GM21723 (cell line): Measurements from ENCODE around the gene GPC5.
"Not testable (repeated sequence)": the region's sequence is repeated elsewhere in the genome, so short reads cannot be mapped to it uniquely, and the experiment has no call there.

Source experiments
- ATAC-seq: cut with Tn5 transposase; IDR thresholded peaks from one replicate; pipeline ENCODE4 v1.9.1; 2021; ENCODE audit warnings: mild to moderate bottlenecking, moderate library complexity; ENCODE audit not compliant: unreplicated experiment

The GPC5 gene

GRCh38 chr13:92886535-92887077, 1488.2 kb downstream of the GPC5 start:
- ATAC-seq, result no peak

GRCh38 chr13:92894447-92894846, 1496.0 kb downstream of the GPC5 start:
- no peak for ATAC-seq

- ATAC-seq, result no peak
Observed at GRCh38 chr13:92896842-92897241, 1498.4 kb downstream of the GPC5 start.

GRCh38 chr13:92898946-92899345, 1500.5 kb downstream of the GPC5 start:
- not testable (repeated sequence) for ATAC-seq

- no peak for ATAC-seq
Observed at GRCh38 chr13:92900446-92900845, 1502.0 kb downstream of the GPC5 start.

- ATAC-seq, result no peak
Observed at GRCh38 chr13:92901739-92902138, 1503.3 kb downstream of the GPC5 start.

- ATAC-seq, result no peak
Observed at GRCh38 chr13:92912629-92913028, 1514.2 kb downstream of the GPC5 start.

- no peak for ATAC-seq
Observed at GRCh38 chr13:92913840-92914239, 1515.4 kb downstream of the GPC5 start.
